Endothelial cell of umbilical vein (primary cell): ENCODE data around the gene GAD2. TPM values are rescaled to one million over a fixed set of nuclear protein-coding genes. Genes with fewer than 3 reads are reported as not detected.

Experiments
- BruUV-seq: library from RNA; stranded (reverse); fragments of 400-500 nt; replicated peaks from 2 replicates; lab custom pipeline; 2021; lab: Mats Ljungman, UMichigan
- CTCF ChIA-PET: fragments of 300-600, 350-600 bp; sonication (Branson Sonifier 250); formaldehyde crosslinking; loops from one replicate; lab custom pipeline; 2021; ENCODE audit warnings: antibody characterized with exemption, inconsistent platforms; lab: Charles Lee
- POLR2A ChIA-PET: fragments of 300-600, 350-600 bp; sonication (Branson Sonifier 250); formaldehyde crosslinking; loops from one replicate; lab custom pipeline; 2021; ENCODE audit warnings: antibody characterized with exemption, inconsistent platforms; lab: Charles Lee
- DNase-seq: peaks from one replicate; pipeline ENCODE4 v3.0.0-alpha.2; 2011; ENCODE audit warnings: low read depth, low spot score
- FAIRE-seq: peaks from 2 replicates; lab custom pipeline; 2011; peaks lifted over from hg19 to GRCh38; lab: Jason Lieb, UNC
- H2AFZ ChIP-seq: 2 replicates; pipeline ENCODE4 v1.6.0; 2012; ENCODE audit warnings: low read depth, low read length, control low read depth, inconsistent platforms
- H3K27ac ChIP-seq: 2 replicates; pipeline ENCODE4 v1.5.1; 2011; ENCODE audit warnings: low read depth, mild to moderate bottlenecking, control low read depth, low read length, moderate library complexity; ENCODE audit not compliant: insufficient read depth
- H3K27me3 ChIP-seq, 2 experiments: 2 replicates each; pipeline versions ENCODE4 v1.6.0 to v1.6.1; 2011; ENCODE audit warnings: low read length in 2 of 2, mixed read lengths in 1 of 2; ENCODE audit not compliant: control insufficient read depth in 2 of 2, insufficient read depth in 2 of 2
- H3K36me3 ChIP-seq, 2 experiments: 2 replicates in 1 of 2; 3 replicates in 1 of 2; pipeline ENCODE4 v1.5.1; 2011; ENCODE audit warnings: low read length in 2 of 2, mild to moderate bottlenecking in 1 of 2, moderate library complexity in 1 of 2; ENCODE audit not compliant: control insufficient read depth in 2 of 2, insufficient read depth in 2 of 2; ENCODE audit errors: extremely low read depth in 1 of 2
- H3K4me1 ChIP-seq: 3 replicates; pipeline ENCODE4 v1.5.1; 2011; ENCODE audit warnings: mild to moderate bottlenecking, low read length; ENCODE audit not compliant: control insufficient read depth, insufficient read depth; ENCODE audit errors: extremely low read depth
- H3K4me2 ChIP-seq: 2 replicates; pipeline ENCODE4 v1.6.1; 2011; ENCODE audit warnings: low read length, control low read depth, mixed read lengths; ENCODE audit not compliant: insufficient read depth
- H3K4me3 ChIP-seq, 3 experiments: fragments of 200-600 bp in 1 of 3; sonication (generic), shearing (Covaris generic) in 1 of 3; replicated peaks in 1 of 3; 2 replicates each; pipeline ENCODE4 v1.5.1; 2011 to 2016; ENCODE audit warnings: control low read depth in 3 of 3, low read length in 3 of 3, mild to moderate bottlenecking in 2 of 3, inconsistent platforms in 1 of 3, low read depth in 1 of 3, moderate library complexity in 1 of 3; ENCODE audit not compliant: insufficient read depth in 1 of 3
- H3K79me2 ChIP-seq: 2 replicates; pipeline ENCODE4 v1.6.0; 2012; ENCODE audit warnings: low read length, inconsistent platforms; ENCODE audit not compliant: control insufficient read depth, insufficient read depth
- H3K9ac ChIP-seq: replicated peaks from 2 replicates; pipeline ENCODE3; 2011; ENCODE audit warnings: low read length, control low read depth; ENCODE audit not compliant: insufficient read depth; ENCODE audit errors: extremely low read depth
- H3K9me1 ChIP-seq: replicated peaks from 3 replicates; pipeline ENCODE4 v1.6.0; 2011; ENCODE audit warnings: mild to moderate bottlenecking, low read length; ENCODE audit not compliant: control insufficient read depth, insufficient read depth; ENCODE audit errors: extremely low read depth
- H3K9me3 ChIP-seq: replicated peaks from 2 replicates; pipeline ENCODE4 v1.5.1; 2012; ENCODE audit warnings: low read length, inconsistent platforms; ENCODE audit not compliant: control insufficient read depth, insufficient read depth
- H4K20me1 ChIP-seq: replicated peaks from 2 replicates; pipeline ENCODE3; 2011; ENCODE audit warnings: mild to moderate bottlenecking, low read length; ENCODE audit not compliant: control insufficient read depth, insufficient read depth; ENCODE audit errors: extremely low read depth
- EZH2 ChIP-seq: IDR thresholded peaks from 2 replicates; pipeline ENCODE4 v1.6.1; 2012; ENCODE audit warnings: borderline replicate concordance, low read depth, mild to moderate bottlenecking, moderate library complexity, low read length, inconsistent platforms; ENCODE audit not compliant: severe bottlenecking
- FOS ChIP-seq: IDR thresholded peaks from 2 replicates; pipeline ENCODE4 v1.6.1; 2011; ENCODE audit warnings: mild to moderate bottlenecking, low read length, moderate library complexity, borderline replicate concordance; ENCODE audit not compliant: insufficient read depth
- GATA2 ChIP-seq: IDR thresholded peaks from 2 replicates; pipeline ENCODE4 v1.7.0; 2011; ENCODE audit warnings: low read depth, mild to moderate bottlenecking, moderate library complexity, mixed read lengths, low read length; ENCODE audit not compliant: insufficient read length, insufficient read depth
- JUN ChIP-seq: IDR thresholded peaks from 2 replicates; pipeline ENCODE4 v1.6.1; 2011; ENCODE audit warnings: borderline replicate concordance, low read depth; ENCODE audit not compliant: insufficient read length, insufficient read depth
- POLR2AphosphoS5 ChIP-seq: IDR thresholded peaks from 2 replicates; pipeline ENCODE4 v1.6.1; 2012; ENCODE audit warnings: low read depth, mild to moderate bottlenecking, control low read depth, low read length, moderate library complexity; ENCODE audit not compliant: insufficient read depth
- dilution Hi-C: fragments of 300-500 bp; cut with MboI; formaldehyde crosslinking; loops from one replicate; pipeline ENCODE4 v1.15.0; 2019; ENCODE audit warnings: low sequenced_read_pairs; ENCODE audit not compliant: extremely low pct_ligation_motif_present
- intact Hi-C: fragments of 100-400 bp; cut with micrococcal nuclease; formaldehyde crosslinking; loops from one replicate; pipeline ENCODE4 v1.10.0; 2022
- polyA plus RNA-seq, 4 experiments: library from polyadenylated mRNA; depleted of rRNA in 3 of 4; stranded (reverse) in 3 of 4; unstranded in 1 of 4; fragments of >200 nt; gene quantifications; 2 replicates each; pipeline versions ENCODE4 v1.2.1 to v1.2.3, GENCODE V29; 2011 to 2012; ENCODE audit warnings: missing spikeins in 1 of 4
- total RNA-seq: library from RNA; stranded (reverse); gene quantifications from 2 replicates; pipeline ENCODE4 v1.2.3, GENCODE V29; 2021
- TF ChIP-seq, protein P1 (sequence below), 2 donors: IDR thresholded peaks; 1 replicate in 1 of 2; 2 replicates in 1 of 2; pipeline ENCODE4 v1.5.1; 2011; ENCODE audit warnings: low read length in 2 of 2, mild to moderate bottlenecking in 2 of 2, moderate library complexity in 2 of 2, control low read depth in 1 of 2, inconsistent platforms in 1 of 2, low read depth in 1 of 2; ENCODE audit not compliant: insufficient read depth in 1 of 2; ENCODE audit errors: extremely low read depth in 1 of 2
- TF ChIP-seq, protein P2 (sequence below): IDR thresholded peaks from 2 replicates; pipeline ENCODE4 v1.6.1; 2011; ENCODE audit not compliant: insufficient read depth, insufficient read length

GAD2 gene
- total and polyA plus RNA-seq, 2 donors (not counting 3 experiments of a cell fraction or from before 2014, with no cell fraction given) = not detected

DNA sequence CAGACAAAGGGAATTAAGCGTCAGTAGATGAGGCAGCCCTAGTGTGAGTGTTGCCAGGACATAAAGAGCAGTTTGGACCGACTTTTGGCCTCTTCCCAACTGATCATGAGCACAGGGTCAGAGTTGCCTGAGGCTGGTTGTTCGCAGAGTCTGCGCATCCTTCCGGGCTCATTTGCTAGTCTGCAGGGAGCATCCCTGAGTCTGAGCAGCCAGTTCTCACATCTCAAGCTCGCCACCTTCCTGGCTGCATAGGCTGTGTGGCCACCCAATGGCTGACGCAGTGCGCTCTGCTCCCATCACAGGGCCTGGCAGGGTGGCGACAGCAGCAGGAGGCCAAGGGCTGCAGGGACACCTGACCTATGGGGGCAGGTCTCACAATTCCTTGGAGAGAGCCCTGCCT, 5.0 kb downstream of the GAD2 start:
- no peak overlapping the region for H3K27ac ChIP-seq
- no peak overlapping the region for H2AFZ ChIP-seq
- H3K9me1 ChIP-seq = no peaks in the 10 kb centered on the region
- no peak overlapping the region for H3K4me3 ChIP-seq
- no peaks in the 10 kb centered on the region for H3K79me2 ChIP-seq
- H3K9me3 ChIP-seq = no peaks in the 10 kb centered on the region
- FAIRE-seq (no peak), DNase-seq (no peak)
- H3K4me2 ChIP-seq = no peak overlapping the region
- H3K27me3 ChIP-seq = peaks cover 16 to 27% of the 10 kb centered on the region in 2 experiments
- no TSS peak for BruUV-seq
- intact Hi-C loops (no loop called here), dilution Hi-C loops (no loop called here)
- POLR2A ChIA-PET = no interaction called here
- H3K4me1 ChIP-seq = no peaks in the 10 kb centered on the region
- TF ChIP-seq JUN (no peak), GATA2 (no peak), FOS (no peak), POLR2AphosphoS5 (no peak), EZH2 (no peak)
- TF ChIP-seq, protein P1, sequence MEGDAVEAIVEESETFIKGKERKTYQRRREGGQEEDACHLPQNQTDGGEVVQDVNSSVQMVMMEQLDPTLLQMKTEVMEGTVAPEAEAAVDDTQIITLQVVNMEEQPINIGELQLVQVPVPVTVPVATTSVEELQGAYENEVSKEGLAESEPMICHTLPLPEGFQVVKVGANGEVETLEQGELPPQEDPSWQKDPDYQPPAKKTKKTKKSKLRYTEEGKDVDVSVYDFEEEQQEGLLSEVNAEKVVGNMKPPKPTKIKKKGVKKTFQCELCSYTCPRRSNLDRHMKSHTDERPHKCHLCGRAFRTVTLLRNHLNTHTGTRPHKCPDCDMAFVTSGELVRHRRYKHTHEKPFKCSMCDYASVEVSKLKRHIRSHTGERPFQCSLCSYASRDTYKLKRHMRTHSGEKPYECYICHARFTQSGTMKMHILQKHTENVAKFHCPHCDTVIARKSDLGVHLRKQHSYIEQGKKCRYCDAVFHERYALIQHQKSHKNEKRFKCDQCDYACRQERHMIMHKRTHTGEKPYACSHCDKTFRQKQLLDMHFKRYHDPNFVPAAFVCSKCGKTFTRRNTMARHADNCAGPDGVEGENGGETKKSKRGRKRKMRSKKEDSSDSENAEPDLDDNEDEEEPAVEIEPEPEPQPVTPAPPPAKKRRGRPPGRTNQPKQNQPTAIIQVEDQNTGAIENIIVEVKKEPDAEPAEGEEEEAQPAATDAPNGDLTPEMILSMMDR (IDR thresholded peaks at IDR 0.05; ENCODE audit: extremely low read depth in 1 of 2, insufficient read depth in 1 of 2, low read depth in 1 of 2, low read length in 2 of 2) = no peak
- TF ChIP-seq, protein P2, sequence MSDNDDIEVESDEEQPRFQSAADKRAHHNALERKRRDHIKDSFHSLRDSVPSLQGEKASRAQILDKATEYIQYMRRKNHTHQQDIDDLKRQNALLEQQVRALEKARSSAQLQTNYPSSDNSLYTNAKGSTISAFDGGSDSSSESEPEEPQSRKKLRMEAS = no peak
- CTCF ChIA-PET = no interaction called here
- no peaks in the 10 kb centered on the region for H4K20me1 ChIP-seq
- H3K9ac ChIP-seq = no peak overlapping the region
- no peaks in the 10 kb centered on the region for H3K36me3 ChIP-seq
